ENCODE results near the gene SIGLEC15. TPM values are rescaled to one million over a fixed set of nuclear protein-coding genes. Genes with fewer than 3 reads are reported as not detected.

SIGLEC15 gene
- total and polyA plus RNA-seq, 2 donors (not counting 1 experiment from before 2014, with no cell fraction given), result not detected

- H3K9ac ChIP-seq (ENCODE audit: low read length), result no peak overlapping the region
- no peak overlapping the region for H2AFZ ChIP-seq (ENCODE audit: insufficient read depth, low read depth, low read length, poor library complexity, severe bottlenecking)
- H3K4me2 ChIP-seq (replicated peaks; ENCODE audit: low read depth, low read length, poor library complexity, severe bottlenecking), result no peak overlapping the region
- Mint-ChIP-seq H3K4me3 (no peak overlapping the region), H3K27ac (no peak overlapping the region), H3K4me1 (no peaks in the 10 kb centered on the region), H3K9me3 (ENCODE audit: insufficient read depth) (no peaks in the 10 kb centered on the region), H3K27me3 (no peaks in the 10 kb centered on the region)
- no peak overlapping the region for H3K27ac ChIP-seq (ENCODE audit: low read length in 2 of 2)
- 72% methylated on average over 3 of the region's 3 CpGs for WGBS (ENCODE audit: insufficient coverage)
- no peak for ATAC-seq (ENCODE audit: low read depth)
- H4K20me1 ChIP-seq (ENCODE audit: control insufficient read depth, insufficient read depth, low read length, poor library complexity, severe bottlenecking), result no peaks in the 10 kb centered on the region
- ChIA-PET CTCF (no interaction called here), POLR2A (no interaction called here)
- H3K79me2 ChIP-seq (ENCODE audit: control insufficient read depth, insufficient read depth, low read length), result no peaks in the 10 kb centered on the region
- DNase-seq, result no peak
- TF ChIP-seq, protein P1, sequence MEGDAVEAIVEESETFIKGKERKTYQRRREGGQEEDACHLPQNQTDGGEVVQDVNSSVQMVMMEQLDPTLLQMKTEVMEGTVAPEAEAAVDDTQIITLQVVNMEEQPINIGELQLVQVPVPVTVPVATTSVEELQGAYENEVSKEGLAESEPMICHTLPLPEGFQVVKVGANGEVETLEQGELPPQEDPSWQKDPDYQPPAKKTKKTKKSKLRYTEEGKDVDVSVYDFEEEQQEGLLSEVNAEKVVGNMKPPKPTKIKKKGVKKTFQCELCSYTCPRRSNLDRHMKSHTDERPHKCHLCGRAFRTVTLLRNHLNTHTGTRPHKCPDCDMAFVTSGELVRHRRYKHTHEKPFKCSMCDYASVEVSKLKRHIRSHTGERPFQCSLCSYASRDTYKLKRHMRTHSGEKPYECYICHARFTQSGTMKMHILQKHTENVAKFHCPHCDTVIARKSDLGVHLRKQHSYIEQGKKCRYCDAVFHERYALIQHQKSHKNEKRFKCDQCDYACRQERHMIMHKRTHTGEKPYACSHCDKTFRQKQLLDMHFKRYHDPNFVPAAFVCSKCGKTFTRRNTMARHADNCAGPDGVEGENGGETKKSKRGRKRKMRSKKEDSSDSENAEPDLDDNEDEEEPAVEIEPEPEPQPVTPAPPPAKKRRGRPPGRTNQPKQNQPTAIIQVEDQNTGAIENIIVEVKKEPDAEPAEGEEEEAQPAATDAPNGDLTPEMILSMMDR (IDR thresholded peaks at IDR 0.05), result no peak
- TF ChIP-seq EZH2 (IDR thresholded peaks at IDR 0.05; ENCODE audit: borderline replicate concordance, insufficient read depth, low read depth, low read length, poor library complexity, severe bottlenecking), result no peak
- no peak overlapping the region for H3K4me3 ChIP-seq (ENCODE audit: control extremely low read depth in 1 of 5, extremely low read depth in 1 of 5, insufficient read depth in 1 of 5, low read depth in 2 of 5, low read length in 4 of 5)
- H3K36me3 ChIP-seq (replicated peaks in 1 of 2; ENCODE audit: control extremely low read depth in 1 of 2, control insufficient read depth in 1 of 2, extremely low read depth in 1 of 2, insufficient read depth in 2 of 2, low read length in 1 of 2), result no peaks in the 10 kb centered on the region
- no peaks in the 10 kb centered on the region for H3K9me3 ChIP-seq (ENCODE audit: control extremely low read depth in 1 of 3, control insufficient read depth in 2 of 3, insufficient read depth in 1 of 3, low read length in 2 of 3)
- H3K4me1 ChIP-seq (ENCODE audit: control insufficient read depth in 2 of 2, insufficient read depth in 2 of 2, low read length in 2 of 2), result no peaks in the 10 kb centered on the region
- H3K27me3 ChIP-seq (replicated peaks in 1 of 4; ENCODE audit: control extremely low read depth in 1 of 4, control insufficient read depth in 3 of 4, insufficient read depth in 4 of 4, low read length in 3 of 4), result peaks cover 0 to 3% (median 0%) of the 10 kb centered on the region in 4 experiments
- intact Hi-C loops (cut with micrococcal nuclease), result no loop called here
Observed at GRCh38 chr18:45788861-45789260, 36.6 kb upstream of the SIGLEC15 start.

DNA sequence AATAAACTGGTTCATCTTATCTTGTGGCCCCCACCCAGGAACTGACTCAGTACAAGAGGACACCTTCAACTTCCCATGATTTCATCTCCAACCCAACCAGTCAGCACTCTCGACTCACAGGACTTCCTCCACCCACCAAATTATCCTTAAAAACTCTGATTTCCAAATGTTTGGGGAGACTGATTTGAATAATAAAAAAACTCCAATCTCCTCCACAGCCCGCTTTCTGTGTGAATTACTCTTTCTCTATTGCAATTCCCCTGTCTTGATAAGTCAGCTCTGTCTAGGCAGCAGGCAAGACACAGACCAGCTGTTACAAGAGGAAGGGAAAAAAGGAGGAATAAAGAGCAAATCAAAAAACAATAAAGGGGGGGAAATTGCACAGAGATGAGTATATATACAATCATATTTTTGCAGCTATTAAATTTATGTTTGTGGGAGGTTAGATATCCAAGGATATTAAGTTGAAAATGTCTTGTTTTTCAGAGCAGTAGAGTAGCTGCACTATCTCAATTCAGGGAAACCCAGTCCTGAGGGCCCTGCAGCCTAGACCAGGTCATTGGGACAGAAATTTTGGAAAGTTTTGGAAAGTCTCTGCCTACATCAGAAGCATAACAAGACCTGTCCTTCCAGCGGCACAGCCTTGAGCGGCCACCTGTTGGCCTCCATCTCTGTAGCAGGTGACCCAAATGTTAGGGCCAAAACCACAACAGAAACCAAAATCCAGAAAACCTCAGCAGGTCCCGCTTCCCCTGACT is 32.8 kb upstream of the SIGLEC15 start:
- Histone ChIP-seq H3K9me3 (ENCODE audit: control extremely low read depth in 1 of 3, control insufficient read depth in 2 of 3, insufficient read depth in 1 of 3, low read length in 2 of 3) (no peaks in the 10 kb centered on the region), H3K27me3 (replicated peaks in 1 of 4; ENCODE audit: control extremely low read depth in 1 of 4, control insufficient read depth in 3 of 4, insufficient read depth in 4 of 4, low read length in 3 of 4) (no peaks in the 10 kb centered on the region), H4K20me1 (ENCODE audit: control insufficient read depth, insufficient read depth, low read length, poor library complexity, severe bottlenecking) (no peaks in the 10 kb centered on the region), H3K4me1 (ENCODE audit: control insufficient read depth in 2 of 2, insufficient read depth in 2 of 2, low read length in 2 of 2) (no peaks in the 10 kb centered on the region), H3K4me3 (ENCODE audit: control extremely low read depth in 1 of 5, extremely low read depth in 1 of 5, insufficient read depth in 1 of 5, low read depth in 2 of 5, low read length in 4 of 5) (no peak overlapping the region), H3K4me2 (replicated peaks; ENCODE audit: low read depth, low read length, poor library complexity, severe bottlenecking) (no peak overlapping the region), H3K79me2 (ENCODE audit: control insufficient read depth, insufficient read depth, low read length) (no peaks in the 10 kb centered on the region), H2AFZ (ENCODE audit: insufficient read depth, low read depth, low read length, poor library complexity, severe bottlenecking) (no peak overlapping the region), H3K36me3 (replicated peaks in 1 of 2; ENCODE audit: control extremely low read depth in 1 of 2, control insufficient read depth in 1 of 2, extremely low read depth in 1 of 2, insufficient read depth in 2 of 2, low read length in 1 of 2) (no peaks in the 10 kb centered on the region), H3K27ac (ENCODE audit: low read length in 2 of 2) (no peak overlapping the region), H3K9ac (ENCODE audit: low read length) (no peak overlapping the region)
- ChIA-PET CTCF (no interaction called here), POLR2A (no interaction called here)
- Mint-ChIP-seq H3K4me3 (no peak overlapping the region), H3K27me3 (no peaks in the 10 kb centered on the region), H3K27ac (no peak overlapping the region), H3K9me3 (ENCODE audit: insufficient read depth) (no peaks in the 10 kb centered on the region), H3K4me1 (no peaks in the 10 kb centered on the region)
- ATAC-seq (ENCODE audit: low read depth), result no peak
- TF ChIP-seq EZH2 (IDR thresholded peaks at IDR 0.05; ENCODE audit: borderline replicate concordance, insufficient read depth, low read depth, low read length, poor library complexity, severe bottlenecking), result no peak
- TF ChIP-seq, protein P1 (IDR thresholded peaks at IDR 0.05), result no peak
- WGBS (ENCODE audit: insufficient coverage), result 95% methylated on average over 2 of the region's 5 CpGs
- DNase-seq, result no peak
- intact Hi-C loops (cut with micrococcal nuclease), result no loop called here
